GM12878 (cell line): ENCODE results near the gene ADM2.

ENCODE experiments used
- CEBPB ChIP-seq, 2 experiments: fragments of 150-350 bp in 1 of 2; IDR thresholded peaks; 2 replicates each; pipeline ENCODE4 v1.6.1; 2012 to 2014; ENCODE audit warnings: low read depth in 2 of 2, low read length in 2 of 2, borderline replicate concordance in 1 of 2, inconsistent platforms in 1 of 2
- CHD2 ChIP-seq: IDR thresholded peaks from 2 replicates; pipeline ENCODE4 v1.6.1; 2011; ENCODE audit warnings: low read depth, low read length, improper control_type of control experiment, borderline replicate concordance
- KAT2A ChIP-seq: conservative IDR thresholded peaks from 2 replicates; pipeline ENCODE4 v1.6.1; 2011; ENCODE audit warnings: low read depth, low read length; ENCODE audit not compliant: control insufficient read depth
- KDM1A ChIP-seq: fragments of 200-600 bp; sonication (generic); IDR thresholded peaks from 2 replicates; pipeline ENCODE4 v1.6.1; 2016; ENCODE audit warnings: borderline replicate concordance
- LARP7 ChIP-seq: fragments of 450-650 bp; IDR thresholded peaks from 2 replicates; pipeline ENCODE4 v1.6.1; 2017; ENCODE audit warnings: mild to moderate bottlenecking
- MEF2A ChIP-seq: IDR thresholded peaks from 2 replicates; pipeline ENCODE4 v1.6.1; 2011; ENCODE audit warnings: low read depth, mild to moderate bottlenecking, low read length, moderate library complexity; ENCODE audit not compliant: insufficient read depth
- MYC ChIP-seq: IDR thresholded peaks from 2 replicates; pipeline ENCODE4 v1.6.1; 2011; ENCODE audit warnings: mild to moderate bottlenecking, low read length, moderate library complexity, inconsistent platforms; ENCODE audit not compliant: insufficient read depth, insufficient replicate concordance, insufficient read length, severe bottlenecking
- RAD21 ChIP-seq: IDR thresholded peaks from 2 replicates; pipeline ENCODE4 v1.6.1; 2011; ENCODE audit warnings: mild to moderate bottlenecking, low read depth, low read length, moderate library complexity; ENCODE audit not compliant: insufficient read depth
- RBBP5 ChIP-seq: fragments of 200-600 bp; sonication (generic); conservative IDR thresholded peaks from 2 replicates; pipeline ENCODE4 v1.6.1; 2016
- ZNF687 ChIP-seq: fragments of 450-650 bp; IDR thresholded peaks from 2 replicates; pipeline ENCODE4 v1.6.1; 2017; ENCODE audit warnings: mild to moderate bottlenecking, moderate library complexity
- TF ChIP-seq, protein P1 (sequence below), 3 experiments: IDR thresholded peaks in 2 of 3; conservative IDR thresholded peaks in 1 of 3; 2 replicates each; pipeline ENCODE4 v1.5.1; 2011; ENCODE audit warnings: low read depth in 3 of 3, low read length in 3 of 3, mild to moderate bottlenecking in 3 of 3, control low read depth in 2 of 3, moderate library complexity in 2 of 3, inconsistent platforms in 1 of 3, mixed read lengths in 1 of 3; ENCODE audit not compliant: control insufficient read depth in 2 of 3, insufficient read depth in 1 of 3; ENCODE audit errors: extremely low read depth in 1 of 3

DNA sequence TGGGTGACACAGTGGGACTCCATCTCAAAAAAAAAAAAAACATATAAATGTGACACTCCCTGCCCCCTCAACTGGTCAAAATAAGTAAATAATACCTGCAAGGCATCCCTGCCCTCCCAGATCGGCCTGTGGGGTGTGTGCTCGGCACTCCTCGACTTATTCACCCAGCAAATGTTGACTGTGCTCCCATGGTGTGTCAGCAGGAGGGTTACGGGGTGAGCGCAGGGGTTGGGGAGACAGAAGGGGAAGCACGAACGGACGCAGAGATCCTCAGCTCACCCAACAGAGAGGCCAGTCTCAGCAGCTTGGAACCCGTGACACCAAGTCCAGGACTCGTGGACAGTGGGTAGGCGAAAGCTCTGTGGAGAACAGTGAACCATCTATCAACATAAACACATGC lies 1.6 kb upstream of the ADM2 start:
- TF ChIP-seq, protein P1, sequence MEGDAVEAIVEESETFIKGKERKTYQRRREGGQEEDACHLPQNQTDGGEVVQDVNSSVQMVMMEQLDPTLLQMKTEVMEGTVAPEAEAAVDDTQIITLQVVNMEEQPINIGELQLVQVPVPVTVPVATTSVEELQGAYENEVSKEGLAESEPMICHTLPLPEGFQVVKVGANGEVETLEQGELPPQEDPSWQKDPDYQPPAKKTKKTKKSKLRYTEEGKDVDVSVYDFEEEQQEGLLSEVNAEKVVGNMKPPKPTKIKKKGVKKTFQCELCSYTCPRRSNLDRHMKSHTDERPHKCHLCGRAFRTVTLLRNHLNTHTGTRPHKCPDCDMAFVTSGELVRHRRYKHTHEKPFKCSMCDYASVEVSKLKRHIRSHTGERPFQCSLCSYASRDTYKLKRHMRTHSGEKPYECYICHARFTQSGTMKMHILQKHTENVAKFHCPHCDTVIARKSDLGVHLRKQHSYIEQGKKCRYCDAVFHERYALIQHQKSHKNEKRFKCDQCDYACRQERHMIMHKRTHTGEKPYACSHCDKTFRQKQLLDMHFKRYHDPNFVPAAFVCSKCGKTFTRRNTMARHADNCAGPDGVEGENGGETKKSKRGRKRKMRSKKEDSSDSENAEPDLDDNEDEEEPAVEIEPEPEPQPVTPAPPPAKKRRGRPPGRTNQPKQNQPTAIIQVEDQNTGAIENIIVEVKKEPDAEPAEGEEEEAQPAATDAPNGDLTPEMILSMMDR (IDR thresholded peaks at IDR 0.05 in 2 of 3, conservative IDR thresholded peaks at IDR 0.05 in 1 of 3; ENCODE audit: control insufficient read depth in 2 of 3, extremely low read depth in 1 of 3, insufficient read depth in 1 of 3, low read depth in 3 of 3, low read length in 3 of 3) = no peak
- TF ChIP-seq KDM1A (no peak), KAT2A (no peak), RAD21 (no peak), LARP7 (no peak), CHD2 (no peak), ZNF687 (no peak), MYC (no peak), MEF2A (no peak), CEBPB (IDR thresholded peaks at IDR 0.05; ENCODE audit: borderline replicate concordance in 1 of 2, low read depth in 2 of 2, low read length in 2 of 2) (no peak), RBBP5 (no peak)
